ENCODE results near the gene MEPCE. TPM values are rescaled to one million over a fixed set of nuclear protein-coding genes. Genes with fewer than 3 reads are reported as not detected.

Gene MEPCE
- total and polyA plus RNA-seq, 9 of the 15 experiments (the other 6 are each of a cell fraction or from before 2014, with no cell fraction given), result 10.9 to 76.3 (median 44.1) TPM

DNA sequence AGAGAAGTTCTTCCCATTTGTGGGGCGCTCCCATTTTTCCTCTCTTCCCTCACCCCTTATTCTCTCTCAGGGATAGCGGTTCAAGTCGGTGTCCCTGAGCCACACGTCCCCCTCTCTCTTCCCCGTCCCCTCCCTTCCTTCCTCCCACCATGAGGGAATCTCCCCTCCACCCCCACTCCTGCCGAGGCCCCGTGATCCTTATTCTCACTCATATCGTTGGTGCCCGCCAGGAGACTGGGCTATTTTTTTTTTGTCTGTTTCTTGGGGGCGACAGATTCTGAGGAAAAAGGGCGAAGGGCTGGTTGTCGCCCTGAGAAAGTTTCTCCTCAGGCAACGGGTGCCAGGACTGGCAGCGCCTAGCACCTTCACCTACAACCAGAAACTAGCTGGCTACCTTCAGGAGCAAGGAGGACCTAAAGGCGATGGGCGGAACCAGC, 1.9 kb upstream of the MEPCE start (continued):
- TF ChIP-seq IRF2 (CRISPR knock-in tag; IDR thresholded peaks at IDR 0.05) (no peak), ZNF384 (IDR thresholded peaks at IDR 0.05; ENCODE audit: low read depth, low read length) (0 out of 2 replicates have a peak, but pooled peaks have one; percentile 6), ZNF644 (tag; IDR thresholded peaks at IDR 0.05; ENCODE audit: low read depth) (no peak; the same call in 1 of the 2 replicates), FOXA3 (CRISPR knock-in tag; conservative IDR thresholded peaks at IDR 0.05 in 1 of 2, IDR thresholded peaks at IDR 0.05 in 1 of 2) (no peak), NFIX (CRISPR knock-in tag; IDR thresholded peaks at IDR 0.05; ENCODE audit: low read depth) (no peak), DDX20 (tag; IDR thresholded peaks at IDR 0.05; ENCODE audit: low read depth) (no peak), SIRT6 (IDR thresholded peaks at IDR 0.05; ENCODE audit: low read depth, low read length) (no peak), ZNF12 (CRISPR knock-in tag; IDR thresholded peaks at IDR 0.05) (no peak), LARP7 (IDR thresholded peaks at IDR 0.05) (no peak), KLF6 (CRISPR knock-in tag; IDR thresholded peaks at IDR 0.05; ENCODE audit: borderline replicate concordance) (peak; percentile 53; the same call in 1 of the 2 replicates), HSF4 (CRISPR knock-in tag; IDR thresholded peaks at IDR 0.05; ENCODE audit: borderline replicate concordance) (no peak), ZNF695 (CRISPR knock-in tag; IDR thresholded peaks at IDR 0.05) (0 out of 2 replicates have a peak, but pooled peaks have one; percentile 30), TGIF2 (CRISPR knock-in tag; IDR thresholded peaks at IDR 0.05) (no peak), RCOR1 (IDR thresholded peaks at IDR 0.05; ENCODE audit: borderline replicate concordance in 1 of 2, low read depth in 2 of 2, low read length in 2 of 2) (no peak), TRIM24 (IDR thresholded peaks at IDR 0.05) (no peak), MBD2 (IDR thresholded peaks at IDR 0.05; ENCODE audit: borderline replicate concordance, low read depth) (no peak), SUPT5H (IDR thresholded peaks at IDR 0.05) (no peak), LCOR (CRISPR knock-in tag; IDR thresholded peaks at IDR 0.05) (no peak), CREB1 (IDR thresholded peaks at IDR 0.05) (no peak), CREB1 (CRISPR knock-in tag; IDR thresholded peaks at IDR 0.05) (no peak), ZNF41 (CRISPR knock-in tag; conservative IDR thresholded peaks at IDR 0.05) (0 out of 2 replicates have a peak, but pooled peaks have one; percentile 29)
- TF ChIP-seq, protein P1, sequence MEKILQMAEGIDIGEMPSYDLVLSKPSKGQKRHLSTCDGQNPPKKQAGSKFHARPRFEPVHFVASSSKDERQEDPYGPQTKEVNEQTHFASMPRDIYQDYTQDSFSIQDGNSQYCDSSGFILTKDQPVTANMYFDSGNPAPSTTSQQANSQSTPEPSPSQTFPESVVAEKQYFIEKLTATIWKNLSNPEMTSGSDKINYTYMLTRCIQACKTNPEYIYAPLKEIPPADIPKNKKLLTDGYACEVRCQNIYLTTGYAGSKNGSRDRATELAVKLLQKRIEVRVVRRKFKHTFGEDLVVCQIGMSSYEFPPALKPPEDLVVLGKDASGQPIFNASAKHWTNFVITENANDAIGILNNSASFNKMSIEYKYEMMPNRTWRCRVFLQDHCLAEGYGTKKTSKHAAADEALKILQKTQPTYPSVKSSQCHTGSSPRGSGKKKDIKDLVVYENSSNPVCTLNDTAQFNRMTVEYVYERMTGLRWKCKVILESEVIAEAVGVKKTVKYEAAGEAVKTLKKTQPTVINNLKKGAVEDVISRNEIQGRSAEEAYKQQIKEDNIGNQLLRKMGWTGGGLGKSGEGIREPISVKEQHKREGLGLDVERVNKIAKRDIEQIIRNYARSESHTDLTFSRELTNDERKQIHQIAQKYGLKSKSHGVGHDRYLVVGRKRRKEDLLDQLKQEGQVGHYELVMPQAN (IDR thresholded peaks at IDR 0.05; ENCODE audit: borderline replicate concordance), result no peak
- TF ChIP-seq, protein P2, sequence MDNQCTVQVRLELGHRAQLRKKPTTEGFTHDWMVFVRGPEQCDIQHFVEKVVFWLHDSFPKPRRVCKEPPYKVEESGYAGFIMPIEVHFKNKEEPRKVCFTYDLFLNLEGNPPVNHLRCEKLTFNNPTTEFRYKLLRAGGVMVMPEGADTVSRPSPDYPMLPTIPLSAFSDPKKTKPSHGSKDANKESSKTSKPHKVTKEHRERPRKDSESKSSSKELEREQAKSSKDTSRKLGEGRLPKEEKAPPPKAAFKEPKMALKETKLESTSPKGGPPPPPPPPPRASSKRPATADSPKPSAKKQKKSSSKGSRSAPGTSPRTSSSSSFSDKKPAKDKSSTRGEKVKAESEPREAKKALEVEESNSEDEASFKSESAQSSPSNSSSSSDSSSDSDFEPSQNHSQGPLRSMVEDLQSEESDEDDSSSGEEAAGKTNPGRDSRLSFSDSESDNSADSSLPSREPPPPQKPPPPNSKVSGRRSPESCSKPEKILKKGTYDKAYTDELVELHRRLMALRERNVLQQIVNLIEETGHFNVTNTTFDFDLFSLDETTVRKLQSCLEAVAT (IDR thresholded peaks at IDR 0.05), result no peak
- TF ChIP-seq, protein P3, sequence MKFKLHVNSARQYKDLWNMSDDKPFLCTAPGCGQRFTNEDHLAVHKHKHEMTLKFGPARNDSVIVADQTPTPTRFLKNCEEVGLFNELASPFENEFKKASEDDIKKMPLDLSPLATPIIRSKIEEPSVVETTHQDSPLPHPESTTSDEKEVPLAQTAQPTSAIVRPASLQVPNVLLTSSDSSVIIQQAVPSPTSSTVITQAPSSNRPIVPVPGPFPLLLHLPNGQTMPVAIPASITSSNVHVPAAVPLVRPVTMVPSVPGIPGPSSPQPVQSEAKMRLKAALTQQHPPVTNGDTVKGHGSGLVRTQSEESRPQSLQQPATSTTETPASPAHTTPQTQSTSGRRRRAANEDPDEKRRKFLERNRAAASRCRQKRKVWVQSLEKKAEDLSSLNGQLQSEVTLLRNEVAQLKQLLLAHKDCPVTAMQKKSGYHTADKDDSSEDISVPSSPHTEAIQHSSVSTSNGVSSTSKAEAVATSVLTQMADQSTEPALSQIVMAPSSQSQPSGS (CRISPR knock-in tag; IDR thresholded peaks at IDR 0.05), result peak; percentile 17; the same call in 1 of the 2 replicates
- TF ChIP-seq, protein P4, sequence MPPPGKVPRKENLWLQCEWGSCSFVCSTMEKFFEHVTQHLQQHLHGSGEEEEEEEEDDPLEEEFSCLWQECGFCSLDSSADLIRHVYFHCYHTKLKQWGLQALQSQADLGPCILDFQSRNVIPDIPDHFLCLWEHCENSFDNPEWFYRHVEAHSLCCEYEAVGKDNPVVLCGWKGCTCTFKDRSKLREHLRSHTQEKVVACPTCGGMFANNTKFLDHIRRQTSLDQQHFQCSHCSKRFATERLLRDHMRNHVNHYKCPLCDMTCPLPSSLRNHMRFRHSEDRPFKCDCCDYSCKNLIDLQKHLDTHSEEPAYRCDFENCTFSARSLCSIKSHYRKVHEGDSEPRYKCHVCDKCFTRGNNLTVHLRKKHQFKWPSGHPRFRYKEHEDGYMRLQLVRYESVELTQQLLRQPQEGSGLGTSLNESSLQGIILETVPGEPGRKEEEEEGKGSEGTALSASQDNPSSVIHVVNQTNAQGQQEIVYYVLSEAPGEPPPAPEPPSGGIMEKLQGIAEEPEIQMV (tag; conservative IDR thresholded peaks at IDR 0.05; ENCODE audit: low read depth), result no peak
